K562 (cell line): ENCODE results near the gene LZTFL1. TPM values are rescaled to one million over a fixed set of nuclear protein-coding genes. Genes with fewer than 3 reads are reported as not detected.
A peak's percentile ranks its signal among the peaks of the same experiment; 100 is the strongest.

Experiments
- ARHGAP35 ChIP-seq: fragments of 450-650 bp; IDR thresholded peaks from 2 replicates; pipeline ENCODE4 v1.6.1; 2018; ENCODE audit not compliant: partially characterized antibody
- CBX3 ChIP-seq, 2 experiments: IDR thresholded peaks; 1 replicate in 1 of 2; 2 replicates in 1 of 2; pipeline ENCODE4 v1.6.1; 2012; ENCODE audit warnings: inconsistent platforms in 2 of 2, low read length in 2 of 2, borderline replicate concordance in 1 of 2, control low read depth in 1 of 2
- CGGBP1 ChIP-seq: fragments of 250-450 bp; sonication (Bioruptor Pico); IDR thresholded peaks from 2 replicates; pipeline ENCODE4 v1.9.0; 2021; ENCODE audit warnings: mild to moderate bottlenecking
- CHD1 ChIP-seq: fragments of 200-600 bp; sonication (generic); IDR thresholded peaks from one replicate; pipeline ENCODE4 v1.6.1; 2012; ENCODE audit warnings: mild to moderate bottlenecking, moderate library complexity, low read length, inconsistent platforms
- DPF2 ChIP-seq: fragments of 450-650 bp; IDR thresholded peaks from 2 replicates; pipeline ENCODE4 v1.6.1; 2016
- EWSR1 ChIP-seq: fragments of 450-650 bp; IDR thresholded peaks from 2 replicates; pipeline ENCODE4 v1.6.1; 2018; ENCODE audit warnings: borderline replicate concordance, mild to moderate bottlenecking, low read depth, moderate library complexity; ENCODE audit not compliant: partially characterized antibody
- HBP1 ChIP-seq: fragments of 450-650 bp; formaldehyde crosslinking; IDR thresholded peaks from 2 replicates; pipeline ENCODE4 v1.4.0; 2022; ENCODE audit warnings: missing genetic modification characterization
- HLTF ChIP-seq: fragments of 450-650 bp; IDR thresholded peaks from 2 replicates; pipeline ENCODE4 v1.6.1; 2016
- ILK ChIP-seq: fragments of 450-650 bp; IDR thresholded peaks from 2 replicates; pipeline ENCODE4 v1.6.1; 2016; ENCODE audit warnings: missing genetic modification characterization, low read depth, mild to moderate bottlenecking, missing compliant biosample characterization, moderate library complexity, borderline replicate concordance
- KDM5B ChIP-seq: fragments of 200-600 bp; sonication (generic); IDR thresholded peaks from 2 replicates; pipeline ENCODE4 v1.6.1; 2012; ENCODE audit warnings: low read depth, mild to moderate bottlenecking, moderate library complexity, low read length, control low read depth, inconsistent platforms; ENCODE audit not compliant: insufficient replicate concordance
- L3MBTL2 ChIP-seq: fragments of 450-650 bp; IDR thresholded peaks from 2 replicates; pipeline ENCODE4 v1.6.1; 2016; ENCODE audit warnings: mild to moderate bottlenecking, moderate library complexity
- MCM3 ChIP-seq: fragments of 450-650 bp; IDR thresholded peaks from 2 replicates; pipeline ENCODE4 v1.6.1; 2016
- MCM7 ChIP-seq, 2 experiments: fragments of 450-650 bp; IDR thresholded peaks; 2 replicates each; pipeline ENCODE4 v1.6.1; 2016 to 2018
- MECOM ChIP-seq: fragments of 250-450 bp; sonication (Bioruptor Pico); IDR thresholded peaks from 2 replicates; pipeline ENCODE4 v1.8.0; 2022; ENCODE audit warnings: inconsistent platforms
- MIER1 ChIP-seq: fragments of 450-650 bp; IDR thresholded peaks from 2 replicates; pipeline ENCODE4 v1.6.1; 2016; ENCODE audit warnings: antibody characterized with exemption, mild to moderate bottlenecking, low read depth
- NCOA6 ChIP-seq: fragments of 450-650 bp; IDR thresholded peaks from 2 replicates; pipeline ENCODE4 v1.6.1; 2017; ENCODE audit warnings: mild to moderate bottlenecking
- POLR2AphosphoS5 ChIP-seq: IDR thresholded peaks from 2 replicates; pipeline ENCODE4 v1.6.1; 2011; ENCODE audit warnings: mild to moderate bottlenecking, low read depth, low read length, moderate library complexity; ENCODE audit not compliant: control insufficient read depth, insufficient read depth
- POLR2H ChIP-seq: IDR thresholded peaks from 2 replicates; pipeline ENCODE4 v1.6.1; 2016; ENCODE audit warnings: missing genetic modification characterization, low read depth, mild to moderate bottlenecking, control low read depth, missing compliant biosample characterization, moderate library complexity
- RUNX1 ChIP-seq: sonication (generic); IDR thresholded peaks from 2 replicates; pipeline ENCODE4 v1.6.1; 2016; ENCODE audit warnings: antibody characterized with exemption, low read depth
- SMAD3 ChIP-seq: fragments of 450-650 bp; formaldehyde crosslinking; conservative IDR thresholded peaks from 2 replicates; pipeline ENCODE4 v1.4.0; 2020; ENCODE audit warnings: mild to moderate bottlenecking
- SMAD4 ChIP-seq: fragments of 250-450 bp; sonication (Bioruptor Pico); conservative IDR thresholded peaks from 2 replicates; pipeline ENCODE4 v1.8.0; 2021; ENCODE audit warnings: inconsistent platforms, mild to moderate bottlenecking, moderate library complexity
- SREBF1 ChIP-seq: fragments of 150-350 bp; IDR thresholded peaks from 2 replicates; pipeline ENCODE4 v1.6.1; 2014; ENCODE audit warnings: antibody characterized with exemption, low read depth, low read length, borderline replicate concordance
- SRSF1 ChIP-seq: fragments of 200-400 bp; formaldehyde crosslinking; IDR thresholded peaks from 2 replicates; pipeline ENCODE4 v1.6.1; 2017; ENCODE audit warnings: mild to moderate bottlenecking, low read depth, low read length, moderate library complexity
- TAL1 ChIP-seq: fragments of 450-650 bp; IDR thresholded peaks from 2 replicates; pipeline ENCODE4 v1.6.1; 2016; ENCODE audit warnings: mild to moderate bottlenecking
- TFAM ChIP-seq: fragments of 250-450 bp; sonication (Bioruptor Pico); conservative IDR thresholded peaks from 2 replicates; pipeline ENCODE4 v1.5.0; 2021; ENCODE audit warnings: mild to moderate bottlenecking, moderate library complexity
- ZEB2 ChIP-seq: fragments of 450-650 bp; IDR thresholded peaks from 2 replicates; pipeline ENCODE4 v1.6.1; 2016
- ZNF140 ChIP-seq: fragments of 250-450 bp; sonication (Bioruptor Pico); IDR thresholded peaks from 2 replicates; pipeline ENCODE4 v1.8.0; 2021; ENCODE audit warnings: moderate library complexity, mild to moderate bottlenecking, inconsistent platforms
- ZNF184 ChIP-seq: sonication (generic); formaldehyde crosslinking; IDR thresholded peaks from 2 replicates; pipeline ENCODE4 v1.5.0; 2020; ENCODE audit warnings: missing genetic modification reagents
- ZNF239 ChIP-seq: fragments of 250-450 bp; sonication (Bioruptor Pico); IDR thresholded peaks from 2 replicates; pipeline ENCODE4 v1.4.0; 2020; ENCODE audit warnings: mild to moderate bottlenecking
- ZZZ3 ChIP-seq: fragments of 450-650 bp; IDR thresholded peaks from 2 replicates; pipeline ENCODE4 v1.6.1; 2016; ENCODE audit warnings: antibody characterized with exemption, mild to moderate bottlenecking, moderate library complexity
- polyA plus RNA-seq, 8 experiments: library from polyadenylated mRNA; depleted of rRNA in 4 of 8; stranded (reverse) in 5 of 8; unstranded in 3 of 8; fragments of >200 nt; fragmentation: Nextera tagmentation in 2 of 8; fragmentation: Illumina TruSeq in 1 of 8; extraction: Ambion mirVana in 2 of 8; extraction: Trizol in 1 of 8; gene quantifications; 2 replicates each; pipeline versions ENCODE4 v1.2.1 to v1.2.3, GENCODE V29; 2011 to 2014; ENCODE audit warnings: inconsistent platforms in 1 of 8, missing spikeins in 1 of 8
- total RNA-seq, 7 experiments: library from RNA; depleted of rRNA in 6 of 7; stranded (reverse); fragments of >200 nt in 6 of 7; fragmentation: Illumina TruSeq in 2 of 7; extraction: Trizol in 2 of 7; gene quantifications; 2 replicates each; pipeline versions ENCODE4 v1.2.1 to v1.2.3, GENCODE V29; 2011 to 2021; ENCODE audit warnings: low replicate concordance in 1 of 7
- TF ChIP-seq, protein P1 (sequence below): sonication (generic); formaldehyde crosslinking; IDR thresholded peaks from 2 replicates; pipeline ENCODE4 v1.9.0; 2022; ENCODE audit warnings: mild to moderate bottlenecking, missing genetic modification reagents

The LZTFL1 gene
- total and polyA plus RNA-seq, 9 of the 15 experiments (the other 6 are each of a cell fraction or from before 2014, with no cell fraction given), result 10.7 to 33.7 (median 15.3) TPM

DNA sequence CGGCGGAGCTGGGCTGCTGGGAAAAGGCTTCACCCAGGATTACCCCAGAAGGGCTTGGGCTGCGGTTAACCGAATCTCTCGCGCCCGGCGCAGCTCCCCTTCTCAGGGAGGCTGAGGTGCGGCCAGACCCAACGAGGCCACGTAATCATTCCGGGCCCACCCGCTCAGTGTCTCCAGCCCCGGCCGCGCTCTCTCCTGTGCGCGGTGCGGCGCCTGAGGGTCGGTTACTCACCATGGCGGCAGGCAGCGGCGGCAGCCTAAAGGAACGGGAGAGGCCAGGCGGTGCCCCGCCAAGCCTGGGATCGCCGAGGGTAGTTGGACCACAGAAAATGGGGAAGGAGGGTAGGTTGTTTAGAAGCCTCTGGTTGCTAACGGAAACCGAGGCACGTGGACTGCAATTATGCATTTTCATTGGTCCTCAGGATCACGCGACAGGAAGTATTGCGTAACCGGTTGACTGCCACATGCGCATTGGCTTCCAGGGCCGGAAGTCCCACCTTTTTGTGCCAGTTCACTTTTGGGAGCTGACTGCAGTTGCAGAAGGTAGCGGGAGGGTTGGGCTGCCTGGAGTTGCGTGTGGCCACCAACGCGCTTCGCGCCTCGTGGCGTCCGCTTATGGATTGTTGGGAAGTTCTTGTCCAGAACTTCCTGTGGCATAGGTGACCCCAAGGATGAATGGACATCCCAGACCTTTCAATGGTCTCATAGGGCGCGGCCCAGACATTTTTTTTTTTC lies at the start of gene LZTFL1 (continued):
- TF ChIP-seq MCM3, result no peak
- TF ChIP-seq ZNF184 (CRISPR knock-in tag), result no peak
- no peak for TF ChIP-seq TFAM (CRISPR knock-in tag)
- no peak for TF ChIP-seq SMAD3 (CRISPR knock-in tag)
- no peak for TF ChIP-seq MCM7 (IDR thresholded peaks at IDR 0.05)
- TF ChIP-seq ZNF140 (CRISPR knock-in tag), result no peak
- TF ChIP-seq SRSF1, result no peak
- no peak for TF ChIP-seq ILK (tag)
- TF ChIP-seq POLR2AphosphoS5, result no peak
- TF ChIP-seq ZNF239 (CRISPR knock-in tag), result no peak
- no peak for TF ChIP-seq EWSR1
- TF ChIP-seq SREBF1, result peak; percentile 96
- TF ChIP-seq HBP1 (CRISPR knock-in tag), result no peak
- TF ChIP-seq HLTF, result no peak
- TF ChIP-seq SMAD4 (CRISPR knock-in tag), result 0 out of 2 replicates have a peak, but pooled peaks have one; percentile 38
- TF ChIP-seq MECOM (CRISPR knock-in tag), result 0 out of 2 replicates have a peak, but pooled peaks have one; percentile 60
- TF ChIP-seq DPF2, result peak; percentile 38; the same call in 1 of the 2 replicates
- TF ChIP-seq CHD1, result no peak
- no peak for TF ChIP-seq POLR2H
- no peak for TF ChIP-seq NCOA6
- TF ChIP-seq MIER1, result peak; percentile 56
- no peak for TF ChIP-seq RUNX1
- TF ChIP-seq TAL1, result no peak
- TF ChIP-seq ZZZ3, result no peak
- peak; percentile 98 for TF ChIP-seq L3MBTL2
- TF ChIP-seq CGGBP1 (CRISPR knock-in tag), result no peak
- TF ChIP-seq, protein P1, sequence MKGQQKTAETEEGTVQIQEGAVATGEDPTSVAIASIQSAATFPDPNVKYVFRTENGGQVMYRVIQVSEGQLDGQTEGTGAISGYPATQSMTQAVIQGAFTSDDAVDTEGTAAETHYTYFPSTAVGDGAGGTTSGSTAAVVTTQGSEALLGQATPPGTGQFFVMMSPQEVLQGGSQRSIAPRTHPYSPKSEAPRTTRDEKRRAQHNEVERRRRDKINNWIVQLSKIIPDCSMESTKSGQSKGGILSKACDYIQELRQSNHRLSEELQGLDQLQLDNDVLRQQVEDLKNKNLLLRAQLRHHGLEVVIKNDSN (CRISPR knock-in tag), result peak; percentile 99
- peak; percentile 54 for TF ChIP-seq KDM5B
- TF ChIP-seq CBX3 (IDR thresholded peaks at IDR 0.05; ENCODE audit: borderline replicate concordance in 1 of 2, low read length in 2 of 2), result peak in 1 of 2 experiments; percentile 98; a peak in 2 of 3 replicates
- TF ChIP-seq ARHGAP35, result no peak
- TF ChIP-seq ZEB2, result no peak
